ENCODE measurements around the gene NTRK1. TPM values are rescaled to one million over a fixed set of nuclear protein-coding genes. Genes with fewer than 3 reads are reported as not detected.
A peak's percentile ranks its signal among the peaks of the same experiment; 100 is the strongest.

The NTRK1 gene
- total RNA-seq, 1 experiment from 2014 or later, result 0.89 TPM

GRCh38 chr1:156897078-156897825 lies 36.6 kb downstream of the NTRK1 start:
- no peaks in the 10 kb centered on the region for H3K79me2 ChIP-seq (ENCODE audit: insufficient read depth, low read length)
- H3K9me3 ChIP-seq (ENCODE audit: control insufficient read depth in 1 of 2, insufficient read depth in 1 of 2, low read depth in 1 of 2, low read length in 2 of 2), result no peaks in the 10 kb centered on the region
- ATAC-seq (peak; percentile 58), DNase-seq (ENCODE audit: low read depth, low spot score) (no peak)
- no peak for TF ChIP-seq SRF (IDR thresholded peaks at IDR 0.05; ENCODE audit: low read depth)
- no peak for TF ChIP-seq TCF7L2 (IDR thresholded peaks at IDR 0.05; ENCODE audit: borderline replicate concordance, extremely low read depth, insufficient read depth, insufficient read length)
- TF ChIP-seq, protein P1, sequence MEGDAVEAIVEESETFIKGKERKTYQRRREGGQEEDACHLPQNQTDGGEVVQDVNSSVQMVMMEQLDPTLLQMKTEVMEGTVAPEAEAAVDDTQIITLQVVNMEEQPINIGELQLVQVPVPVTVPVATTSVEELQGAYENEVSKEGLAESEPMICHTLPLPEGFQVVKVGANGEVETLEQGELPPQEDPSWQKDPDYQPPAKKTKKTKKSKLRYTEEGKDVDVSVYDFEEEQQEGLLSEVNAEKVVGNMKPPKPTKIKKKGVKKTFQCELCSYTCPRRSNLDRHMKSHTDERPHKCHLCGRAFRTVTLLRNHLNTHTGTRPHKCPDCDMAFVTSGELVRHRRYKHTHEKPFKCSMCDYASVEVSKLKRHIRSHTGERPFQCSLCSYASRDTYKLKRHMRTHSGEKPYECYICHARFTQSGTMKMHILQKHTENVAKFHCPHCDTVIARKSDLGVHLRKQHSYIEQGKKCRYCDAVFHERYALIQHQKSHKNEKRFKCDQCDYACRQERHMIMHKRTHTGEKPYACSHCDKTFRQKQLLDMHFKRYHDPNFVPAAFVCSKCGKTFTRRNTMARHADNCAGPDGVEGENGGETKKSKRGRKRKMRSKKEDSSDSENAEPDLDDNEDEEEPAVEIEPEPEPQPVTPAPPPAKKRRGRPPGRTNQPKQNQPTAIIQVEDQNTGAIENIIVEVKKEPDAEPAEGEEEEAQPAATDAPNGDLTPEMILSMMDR (IDR thresholded peaks at IDR 0.05 in 2 of 3, conservative IDR thresholded peaks at IDR 0.05 in 1 of 3; ENCODE audit: borderline replicate concordance in 1 of 3, insufficient read depth in 1 of 3, low read depth in 2 of 3, low read length in 2 of 3), result no peak
- TF ChIP-seq FOSL1 (IDR thresholded peaks at IDR 0.05; ENCODE audit: low read depth), result no peak
- TF ChIP-seq SIN3A (IDR thresholded peaks at IDR 0.05; ENCODE audit: low read depth), result no peak
- no peak for TF ChIP-seq ATF3 (IDR thresholded peaks at IDR 0.05)
- TF ChIP-seq ELF1 (IDR thresholded peaks at IDR 0.05; ENCODE audit: borderline replicate concordance, low read depth), result no peak
- TF ChIP-seq JUND (IDR thresholded peaks at IDR 0.05), result no peak
- TF ChIP-seq SP1 (IDR thresholded peaks at IDR 0.05; ENCODE audit: low read depth), result no peak
- no peak for TF ChIP-seq POLR2A (IDR thresholded peaks at IDR 0.05; ENCODE audit: borderline replicate concordance, extremely low read depth, insufficient read depth, insufficient read length)
- TF ChIP-seq CBX3 (IDR thresholded peaks at IDR 0.05; ENCODE audit: low read depth), result no peak
- TF ChIP-seq EZH2phosphoT487 (IDR thresholded peaks at IDR 0.05; ENCODE audit: borderline replicate concordance), result no peak
- H3K4me2 ChIP-seq (ENCODE audit: low read length), result peak overlapping the region; percentile 83
- H3K27ac ChIP-seq (ENCODE audit: low read depth, low read length), result peak overlapping the region; percentile 88
- POLR2A ChIA-PET, result interaction anchor here (0.6 kb wide), 1 partner anchor 798 kb away, joined by 3 read pairs; no protein-coding TSS in a partner anchor
- no TSS peak for BruUV-seq (replicated peaks)
- H3K36me3 ChIP-seq (ENCODE audit: control insufficient read depth in 1 of 2, insufficient read depth in 2 of 2, low read length in 2 of 2), result no peaks in the 10 kb centered on the region
- CTCF ChIA-PET, result interaction anchor here (0.9 to 2.3 kb wide), 4 partner anchors 23 to 295 kb away, joined by 3 to 11 read pairs (median 5); no protein-coding TSS in a partner anchor
- peak overlapping the region; percentile 1 to 48; a peak in 3 of 4 replicates for H3K4me3 ChIP-seq (replicated peaks in 1 of 2; ENCODE audit: low read depth in 1 of 2, low read length in 2 of 2)
- H3K4me1 ChIP-seq (ENCODE audit: control insufficient read depth in 1 of 2, insufficient read depth in 2 of 2, low read length in 2 of 2), result peaks cover 32 to 59% of the 10 kb centered on the region in 2 experiments
- H2AFZ ChIP-seq (ENCODE audit: low read depth, low read length, poor library complexity, severe bottlenecking), result no peak overlapping the region
- no peaks in the 10 kb centered on the region for H3K9me2 ChIP-seq (ENCODE audit: insufficient read depth)
- H4K20me1 ChIP-seq (ENCODE audit: insufficient read depth), result no peaks in the 10 kb centered on the region
- no peaks in the 10 kb centered on the region for H3K27me3 ChIP-seq (ENCODE audit: insufficient read depth, low read length)
- peak overlapping the region; percentile 65 for H3K9ac ChIP-seq (ENCODE audit: low read length)
- intact Hi-C loops (cut with micrococcal nuclease), result no loop called here
- RAD21 ChIA-PET (ENCODE audit: low non-redundant PET in 1 of 2, low total read pairs in 2 of 2, uncharacterized antibody in 2 of 2, unreplicated experiment in 2 of 2), result no interaction called here

All from HCT116 (cell line).